ENCODE measurements around the gene GOLGA6L2. TPM values are rescaled to one million over a fixed set of nuclear protein-coding genes. Genes with fewer than 3 reads are reported as not detected.

Gene GOLGA6L2
- total RNA-seq: not detected
- polyA plus RNA-seq: not detected

- Histone ChIP-seq H3K27ac (ENCODE audit: low read depth in 1 of 2, low read length in 2 of 2) (no peak within 1 kb of the TSS), H3K4me3 (ENCODE audit: low read depth in 1 of 3, low read length in 3 of 3) (no peak within 1 kb of the TSS), H3K9ac (ENCODE audit: low read depth in 1 of 2, low read length in 2 of 2) (no peak within 1 kb of the TSS), H3K36me3 (ENCODE audit: control insufficient read depth in 4 of 4, insufficient read depth in 3 of 4, low read depth in 1 of 4, low read length in 3 of 4) (no peaks in the 10 kb centered on the region), H3K27me3 (ENCODE audit: control insufficient read depth in 4 of 4, insufficient read depth in 4 of 4, low read length in 3 of 4) (no peaks in the 10 kb centered on the region), H3K9me3 (ENCODE audit: control insufficient read depth in 4 of 4, low read length in 3 of 4) (no peaks in the 10 kb centered on the region), H3K4me1 (ENCODE audit: control insufficient read depth in 4 of 4, insufficient read depth in 4 of 4, low read length in 3 of 4) (no peaks in the 10 kb centered on the region)
- TF ChIP-seq JUND (IDR thresholded peaks at IDR 0.05) (no peak), TAF1 (conservative IDR thresholded peaks at IDR 0.05) (no peak), NR2F2 (IDR thresholded peaks at IDR 0.05) (no peak), HNF4G (IDR thresholded peaks at IDR 0.05) (no peak), MAX (IDR thresholded peaks at IDR 0.05) (no peak), RXRA (IDR thresholded peaks at IDR 0.05) (no peak), HNF4A (conservative IDR thresholded peaks at IDR 0.05) (no peak), ZBTB33 (IDR thresholded peaks at IDR 0.05) (no peak), GABPA (IDR thresholded peaks at IDR 0.05 in 1 of 2, conservative IDR thresholded peaks at IDR 0.05 in 1 of 2) (no peak), ATF3 (IDR thresholded peaks at IDR 0.05) (no peak), YY1 (IDR thresholded peaks at IDR 0.05) (no peak), FOXA2 (IDR thresholded peaks at IDR 0.05) (no peak), FOXA1 (IDR thresholded peaks at IDR 0.05) (no peak), RAD21 (IDR thresholded peaks at IDR 0.05) (no peak), EGR1 (IDR thresholded peaks at IDR 0.05; ENCODE audit: low read depth in 2 of 2) (no peak), CTCF (IDR thresholded peaks at IDR 0.05; ENCODE audit: low read depth, low read length, missing input control) (no peak), REST (IDR thresholded peaks at IDR 0.05) (no peak), SP1 (IDR thresholded peaks at IDR 0.05) (no peak)
- 86% methylated on average over 10 of the region's 10 CpGs for WGBS
- DNase-seq (ENCODE audit: low spot score): no peak
These were observed at the start of gene GOLGA6L2 for GRCh38 chr15:23447107-23447500. GOLGA6L2 (minus strand) TSS chr15:23447243; CDS start chr15:23447181, 62 bp downstream.

All from liver (tissue), 9 donors.